WTC11 (cell line): ENCODE measurements around the gene SMC1B. TPM values are rescaled to one million over a fixed set of nuclear protein-coding genes. Genes with fewer than 3 reads are reported as not detected.

Experiments used
- ATAC-seq: fragments of 200-7000 bp; cut with Tn5 transposase; 2 replicates; pipeline ENCODE4 v1.10.0; 2021; ENCODE audit warnings: mild to moderate bottlenecking, moderate library complexity
- CTCF ChIA-PET: fragments of 300-600 bp; sonication (Branson Sonifier 250); formaldehyde crosslinking; loops from one replicate; lab custom pipeline; 2021; ENCODE audit warnings: antibody characterized with exemption; lab: Charles Lee
- POLR2A ChIA-PET: fragments of 350-600 bp; sonication (Branson Sonifier 250); formaldehyde crosslinking; loops from one replicate; lab custom pipeline; 2021; ENCODE audit warnings: antibody characterized with exemption; lab: Charles Lee
- DNase-seq: peaks from one replicate; pipeline ENCODE4 v3.0.0; 2021; ENCODE audit warnings: low spot score
- H3K27ac Mint-ChIP-seq: 2 replicates; pipeline ENCODE4 v1.8.0; 2021; ENCODE audit warnings: mixed read lengths
- H3K27me3 Mint-ChIP-seq: 2 replicates; pipeline ENCODE4 v1.8.0; 2021; ENCODE audit warnings: low read depth, mild to moderate bottlenecking, moderate library complexity, mixed read lengths
- H3K36me3 Mint-ChIP-seq: 2 replicates; pipeline ENCODE4 v1.8.0; 2021; ENCODE audit warnings: mixed read lengths
- H3K4me1 Mint-ChIP-seq: 2 replicates; pipeline ENCODE4 v1.8.0; 2022; ENCODE audit warnings: mixed read lengths
- H3K4me3 Mint-ChIP-seq: 2 replicates; pipeline ENCODE4 v1.8.0; 2021; ENCODE audit warnings: mild to moderate bottlenecking, moderate library complexity, mixed read lengths
- H3K9me3 Mint-ChIP-seq: 2 replicates; pipeline ENCODE4 v1.8.0; 2021; ENCODE audit warnings: mixed read lengths
- AR ChIP-seq: fragments of 250-450 bp; sonication (Bioruptor Pico); IDR thresholded peaks from 2 replicates; pipeline ENCODE4 v1.9.0; 2021; ENCODE audit warnings: mild to moderate bottlenecking
- CBFB ChIP-seq: sonication (generic); formaldehyde crosslinking; IDR thresholded peaks from 2 replicates; pipeline ENCODE4 v1.8.1; 2022; ENCODE audit warnings: mild to moderate bottlenecking, low read depth, missing genetic modification reagents
- FOXP1 ChIP-seq: sonication (generic); formaldehyde crosslinking; IDR thresholded peaks from 2 replicates; pipeline ENCODE4 v1.8.0; 2022; ENCODE audit warnings: missing genetic modification reagents, mild to moderate bottlenecking, moderate library complexity, borderline replicate concordance
- GTF2I ChIP-seq: fragments of 250-450 bp; sonication (Bioruptor Pico); conservative IDR thresholded peaks from 2 replicates; pipeline ENCODE4 v1.4.0; 2021; ENCODE audit warnings: mild to moderate bottlenecking
- KAT7 ChIP-seq: sonication (generic); formaldehyde crosslinking; IDR thresholded peaks from 2 replicates; pipeline ENCODE4 v1.8.1; 2023; ENCODE audit warnings: missing genetic modification reagents, mild to moderate bottlenecking, borderline replicate concordance
- MXD4 ChIP-seq: fragments of 250-450 bp; sonication (Bioruptor Pico); IDR thresholded peaks from 2 replicates; pipeline ENCODE4 v1.8.0; 2021; ENCODE audit warnings: mild to moderate bottlenecking, moderate library complexity, borderline replicate concordance
- NFYB ChIP-seq: sonication (generic); formaldehyde crosslinking; conservative IDR thresholded peaks from 2 replicates; pipeline ENCODE4 v1.8.0; 2022; ENCODE audit warnings: low read depth, missing genetic modification reagents
- PRDM15 ChIP-seq: sonication (generic); formaldehyde crosslinking; IDR thresholded peaks from 2 replicates; pipeline ENCODE4 v1.8.0; 2022; ENCODE audit warnings: missing genetic modification reagents
- PRRX2 ChIP-seq: fragments of 250-450 bp; sonication (Bioruptor Pico); IDR thresholded peaks from 2 replicates; pipeline ENCODE4 v1.8.0; 2021; ENCODE audit warnings: mild to moderate bottlenecking
- STAT6 ChIP-seq: sonication (generic); formaldehyde crosslinking; conservative IDR thresholded peaks from 2 replicates; pipeline ENCODE4 v1.8.1; 2023; ENCODE audit warnings: mild to moderate bottlenecking, low read depth, missing genetic modification reagents, moderate library complexity
- TP53 ChIP-seq: sonication (generic); formaldehyde crosslinking; IDR thresholded peaks from 2 replicates; pipeline ENCODE4 v1.8.1; 2023; ENCODE audit warnings: mild to moderate bottlenecking, missing genetic modification reagents
- ZNF138 ChIP-seq: sonication (generic); formaldehyde crosslinking; conservative IDR thresholded peaks from 2 replicates; pipeline ENCODE4 v1.8.1; 2022; ENCODE audit warnings: mild to moderate bottlenecking, moderate library complexity, missing genetic modification reagents
- ZNF219 ChIP-seq: sonication (generic); formaldehyde crosslinking; IDR thresholded peaks from 2 replicates; pipeline ENCODE4 v1.8.0; 2023; ENCODE audit warnings: missing genetic modification reagents, mild to moderate bottlenecking, borderline replicate concordance
- ZNF232 ChIP-seq: sonication (generic); formaldehyde crosslinking; IDR thresholded peaks from 2 replicates; pipeline ENCODE4 v1.8.0; 2022; ENCODE audit warnings: mild to moderate bottlenecking, missing genetic modification reagents
- total RNA-seq: library from RNA; stranded (reverse); gene quantifications from 3 replicates; pipeline ENCODE4 v1.2.3, GENCODE V29; 2021
- TF ChIP-seq, protein P1 (sequence below): sonication (generic); formaldehyde crosslinking; IDR thresholded peaks from 2 replicates; pipeline ENCODE4 v1.8.0; 2022; ENCODE audit warnings: mild to moderate bottlenecking, missing genetic modification reagents
- TF ChIP-seq, protein P2 (sequence below): fragments of 250-450 bp; sonication (Bioruptor Pico); IDR thresholded peaks from 2 replicates; pipeline ENCODE4 v2.1.2; 2022; ENCODE audit warnings: mild to moderate bottlenecking, moderate library complexity

Gene SMC1B
- total RNA-seq, 1 experiment from 2014 or later, result 0.07 TPM

DNA sequence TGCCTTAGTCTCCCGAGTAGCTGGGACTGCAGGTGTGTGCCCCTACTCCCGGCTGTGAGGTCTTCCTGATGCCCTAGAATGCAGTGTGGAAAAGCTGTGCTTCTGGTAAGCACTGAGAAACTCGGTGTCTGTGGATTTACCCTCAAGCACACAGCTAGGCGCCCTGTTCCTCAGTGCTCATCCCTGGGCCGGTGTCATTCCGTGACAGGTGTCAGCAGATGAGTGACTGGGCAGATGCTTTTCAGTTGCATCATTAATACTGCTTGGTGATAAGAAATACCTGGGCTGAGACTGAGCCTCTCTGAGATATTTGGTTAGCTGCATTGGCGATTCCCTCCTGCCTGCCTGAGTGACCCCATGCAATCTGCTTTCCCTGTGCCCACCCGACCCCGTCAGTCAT is 81.9 kb downstream of the SMC1B start:
- CTCF ChIA-PET, result interaction anchor here (0.6 kb wide), 1 partner anchor 785 kb away, joined by 3 read pairs; no protein-coding TSS in a partner anchor
- H3K27ac Mint-ChIP-seq, result no peak overlapping the region

More for the DNA sequence above, 81.9 kb downstream of the SMC1B start:
- no peak for TF ChIP-seq FOXP1 (CRISPR knock-in tag)
- no peak for TF ChIP-seq MXD4 (CRISPR knock-in tag)
- TF ChIP-seq GTF2I (CRISPR knock-in tag), result no peak
- no peak for TF ChIP-seq TP53 (CRISPR knock-in tag)
- no peak for TF ChIP-seq ZNF138
- no peak for TF ChIP-seq STAT6 (CRISPR knock-in tag)
- TF ChIP-seq, protein P1, sequence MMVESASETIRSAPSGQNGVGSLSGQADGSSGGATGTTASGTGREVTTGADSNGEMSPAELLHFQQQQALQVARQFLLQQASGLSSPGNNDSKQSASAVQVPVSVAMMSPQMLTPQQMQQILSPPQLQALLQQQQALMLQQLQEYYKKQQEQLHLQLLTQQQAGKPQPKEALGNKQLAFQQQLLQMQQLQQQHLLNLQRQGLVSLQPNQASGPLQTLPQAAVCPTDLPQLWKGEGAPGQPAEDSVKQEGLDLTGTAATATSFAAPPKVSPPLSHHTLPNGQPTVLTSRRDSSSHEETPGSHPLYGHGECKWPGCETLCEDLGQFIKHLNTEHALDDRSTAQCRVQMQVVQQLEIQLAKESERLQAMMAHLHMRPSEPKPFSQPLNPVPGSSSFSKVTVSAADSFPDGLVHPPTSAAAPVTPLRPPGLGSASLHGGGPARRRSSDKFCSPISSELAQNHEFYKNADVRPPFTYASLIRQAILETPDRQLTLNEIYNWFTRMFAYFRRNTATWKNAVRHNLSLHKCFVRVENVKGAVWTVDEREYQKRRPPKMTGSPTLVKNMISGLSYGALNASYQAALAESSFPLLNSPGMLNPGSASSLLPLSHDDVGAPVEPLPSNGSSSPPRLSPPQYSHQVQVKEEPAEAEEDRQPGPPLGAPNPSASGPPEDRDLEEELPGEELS (CRISPR knock-in tag), result no peak
- TF ChIP-seq ZNF219, result no peak
- TF ChIP-seq, protein P2, sequence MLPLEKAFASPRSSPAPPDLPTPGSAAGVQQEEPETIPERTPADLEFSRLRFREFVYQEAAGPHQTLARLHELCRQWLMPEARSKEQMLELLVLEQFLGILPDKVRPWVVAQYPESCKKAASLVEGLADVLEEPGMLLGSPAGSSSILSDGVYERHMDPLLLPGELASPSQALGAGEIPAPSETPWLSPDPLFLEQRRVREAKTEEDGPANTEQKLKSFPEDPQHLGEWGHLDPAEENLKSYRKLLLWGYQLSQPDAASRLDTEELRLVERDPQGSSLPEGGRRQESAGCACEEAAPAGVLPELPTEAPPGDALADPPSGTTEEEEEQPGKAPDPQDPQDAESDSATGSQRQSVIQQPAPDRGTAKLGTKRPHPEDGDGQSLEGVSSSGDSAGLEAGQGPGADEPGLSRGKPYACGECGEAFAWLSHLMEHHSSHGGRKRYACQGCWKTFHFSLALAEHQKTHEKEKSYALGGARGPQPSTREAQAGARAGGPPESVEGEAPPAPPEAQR (CRISPR knock-in tag), result no peak
- TF ChIP-seq PRRX2 (CRISPR knock-in tag), result no peak
- no peak for TF ChIP-seq AR
- no peak for TF ChIP-seq NFYB (CRISPR knock-in tag)
- no peak for TF ChIP-seq ZNF232 (CRISPR knock-in tag)
- TF ChIP-seq CBFB (CRISPR knock-in tag), result no peak
- TF ChIP-seq PRDM15 (CRISPR knock-in tag), result no peak
- no peak for TF ChIP-seq KAT7 (CRISPR knock-in tag)
- TF ChIP-seq, all 79 proteins: peak for 0
- H3K9me3 Mint-ChIP-seq, result no peaks in the 10 kb centered on the region
- no peaks in the 10 kb centered on the region for H3K27me3 Mint-ChIP-seq
- no peak overlapping the region for H3K4me3 Mint-ChIP-seq
- DNase-seq, result no peak
- H3K36me3 Mint-ChIP-seq, result peaks cover 36% of the 10 kb centered on the region
- POLR2A ChIA-PET, result no interaction called here
- no peak for ATAC-seq
- H3K4me1 Mint-ChIP-seq, result no peaks in the 10 kb centered on the region
